Esophagus muscularis mucosa (tissue), 3 donors: ENCODE results near the gene MEF2C.

Source experiments
- POLR2A ChIP-seq: fragments of 450-650 bp; IDR thresholded peaks from one replicate; pipeline ENCODE4 v1.6.1; 2017; ENCODE audit warnings: antibody characterized with exemption, moderate library complexity, mild to moderate bottlenecking, low read depth
- POLR2AphosphoS5 ChIP-seq, 2 donors: sonication (generic); formaldehyde crosslinking; IDR thresholded peaks; one replicate each; pipeline ENCODE4 v1.6.1; 2017; ENCODE audit warnings: antibody characterized with exemption in 2 of 2
- TF ChIP-seq, protein P1 (sequence below), 3 experiments: fragments of 200-600 bp in 2 of 3; fragments of 450-650 bp in 1 of 3; sonication (generic) in 2 of 3; IDR thresholded peaks; one replicate each; pipeline ENCODE4 v1.5.1; 2017 to 2019; ENCODE audit warnings: antibody characterized with exemption in 3 of 3, mild to moderate bottlenecking in 2 of 3, moderate library complexity in 1 of 3

DNA sequence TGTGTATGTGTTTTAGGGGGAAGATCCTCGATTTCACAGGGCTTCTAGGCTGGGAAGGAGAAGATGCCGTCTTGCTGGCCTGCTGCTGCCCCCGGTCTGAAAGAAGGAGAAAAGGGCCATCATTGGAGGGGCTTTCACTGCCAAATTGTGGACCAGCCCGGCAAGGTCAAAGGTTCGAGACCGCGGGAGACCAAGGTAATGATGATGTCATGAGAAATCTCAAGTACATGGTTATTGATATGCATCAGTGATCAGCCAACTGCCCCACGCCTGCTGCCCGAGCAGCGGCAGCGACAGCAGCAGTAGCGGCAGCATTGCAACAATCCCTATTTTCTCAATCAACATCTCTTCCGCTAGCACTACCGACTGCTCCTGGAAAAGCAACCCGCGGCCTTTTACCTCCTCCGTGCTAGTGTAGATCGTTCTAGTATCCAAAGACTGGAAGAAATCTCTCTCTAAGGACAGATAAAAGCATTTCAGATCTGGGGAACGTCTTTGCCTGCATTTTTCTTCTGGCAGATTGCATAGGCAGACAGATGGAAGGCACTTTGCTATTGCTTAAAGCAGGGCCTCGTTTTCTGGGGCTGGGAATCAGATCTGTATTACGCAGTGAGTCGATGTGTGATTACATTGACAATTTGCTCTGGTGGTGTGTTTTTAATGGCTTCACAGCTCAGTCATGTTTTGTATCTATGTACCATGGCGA, 215.3 kb downstream of the MEF2C start:
- TF ChIP-seq, protein P1, sequence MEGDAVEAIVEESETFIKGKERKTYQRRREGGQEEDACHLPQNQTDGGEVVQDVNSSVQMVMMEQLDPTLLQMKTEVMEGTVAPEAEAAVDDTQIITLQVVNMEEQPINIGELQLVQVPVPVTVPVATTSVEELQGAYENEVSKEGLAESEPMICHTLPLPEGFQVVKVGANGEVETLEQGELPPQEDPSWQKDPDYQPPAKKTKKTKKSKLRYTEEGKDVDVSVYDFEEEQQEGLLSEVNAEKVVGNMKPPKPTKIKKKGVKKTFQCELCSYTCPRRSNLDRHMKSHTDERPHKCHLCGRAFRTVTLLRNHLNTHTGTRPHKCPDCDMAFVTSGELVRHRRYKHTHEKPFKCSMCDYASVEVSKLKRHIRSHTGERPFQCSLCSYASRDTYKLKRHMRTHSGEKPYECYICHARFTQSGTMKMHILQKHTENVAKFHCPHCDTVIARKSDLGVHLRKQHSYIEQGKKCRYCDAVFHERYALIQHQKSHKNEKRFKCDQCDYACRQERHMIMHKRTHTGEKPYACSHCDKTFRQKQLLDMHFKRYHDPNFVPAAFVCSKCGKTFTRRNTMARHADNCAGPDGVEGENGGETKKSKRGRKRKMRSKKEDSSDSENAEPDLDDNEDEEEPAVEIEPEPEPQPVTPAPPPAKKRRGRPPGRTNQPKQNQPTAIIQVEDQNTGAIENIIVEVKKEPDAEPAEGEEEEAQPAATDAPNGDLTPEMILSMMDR (IDR thresholded peaks at IDR 0.05) = no peak
- TF ChIP-seq POLR2A (no peak), POLR2AphosphoS5 (IDR thresholded peaks at IDR 0.05) (no peak)
